Measurements from ENCODE around the gene STX8. TPM values are rescaled to one million over a fixed set of nuclear protein-coding genes. Genes with fewer than 3 reads are reported as not detected.

STX8 gene
- total and polyA plus RNA-seq, 8 donors: 26.9 to 37.4 (median 32.3) TPM

GRCh38 chr17:9237661-9238301 is 337.8 kb downstream of the STX8 start:
- Histone ChIP-seq H3K9me3 (no peaks in the 10 kb centered on the region), H3K4me3 (no peak overlapping the region), H3K4me1 (peaks cover 6 to 15% (median 14%) of the 10 kb centered on the region in 3 donors), H3K36me3 (no peaks in the 10 kb centered on the region), H3K27me3 (no peaks in the 10 kb centered on the region), H3K27ac (no peak overlapping the region)
- FAIRE-seq (no peak), ATAC-seq (no peak), DNase-seq (peak in 1 of 6 donors; percentile 49)
- intact Hi-C loops (cut with DNase I): no loop called here
- TF ChIP-seq, protein P1, sequence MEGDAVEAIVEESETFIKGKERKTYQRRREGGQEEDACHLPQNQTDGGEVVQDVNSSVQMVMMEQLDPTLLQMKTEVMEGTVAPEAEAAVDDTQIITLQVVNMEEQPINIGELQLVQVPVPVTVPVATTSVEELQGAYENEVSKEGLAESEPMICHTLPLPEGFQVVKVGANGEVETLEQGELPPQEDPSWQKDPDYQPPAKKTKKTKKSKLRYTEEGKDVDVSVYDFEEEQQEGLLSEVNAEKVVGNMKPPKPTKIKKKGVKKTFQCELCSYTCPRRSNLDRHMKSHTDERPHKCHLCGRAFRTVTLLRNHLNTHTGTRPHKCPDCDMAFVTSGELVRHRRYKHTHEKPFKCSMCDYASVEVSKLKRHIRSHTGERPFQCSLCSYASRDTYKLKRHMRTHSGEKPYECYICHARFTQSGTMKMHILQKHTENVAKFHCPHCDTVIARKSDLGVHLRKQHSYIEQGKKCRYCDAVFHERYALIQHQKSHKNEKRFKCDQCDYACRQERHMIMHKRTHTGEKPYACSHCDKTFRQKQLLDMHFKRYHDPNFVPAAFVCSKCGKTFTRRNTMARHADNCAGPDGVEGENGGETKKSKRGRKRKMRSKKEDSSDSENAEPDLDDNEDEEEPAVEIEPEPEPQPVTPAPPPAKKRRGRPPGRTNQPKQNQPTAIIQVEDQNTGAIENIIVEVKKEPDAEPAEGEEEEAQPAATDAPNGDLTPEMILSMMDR (IDR thresholded peaks at IDR 0.05): no peak
- WGBS, 2 donors: 92 to 95% methylated on average over 13 of the region's 13 CpGs

DNA sequence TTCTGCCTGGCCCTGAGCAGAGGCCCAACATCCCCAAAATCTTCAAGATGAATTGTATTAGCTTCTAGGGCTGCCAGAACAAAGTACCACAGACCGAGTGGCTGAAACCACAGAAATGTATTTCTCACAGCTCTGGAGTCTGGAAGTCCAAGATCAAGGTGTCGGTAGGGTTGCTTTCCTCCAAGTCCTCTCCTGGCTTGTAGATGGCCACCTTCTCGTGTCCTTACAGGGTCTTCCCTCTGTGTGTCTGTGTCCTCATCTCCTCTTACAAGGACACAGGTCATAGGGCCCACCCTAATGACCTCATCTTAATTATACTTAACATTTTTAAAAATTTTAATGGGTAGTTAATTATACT is 338.6 kb downstream of the STX8 start:
- DNase-seq: no peak
- Histone ChIP-seq H3K9me3 (no peaks in the 10 kb centered on the region), H3K27me3 (no peaks in the 10 kb centered on the region), H3K4me3 (no peak overlapping the region), H3K36me3 (no peaks in the 10 kb centered on the region), H3K27ac (no peak overlapping the region), H3K4me1 (peaks cover 6 to 15% (median 14%) of the 10 kb centered on the region in 3 donors)
- TF ChIP-seq, protein P1 (IDR thresholded peaks at IDR 0.05): no peak
- no peak for FAIRE-seq
- intact Hi-C loops (cut with DNase I): no loop called here
- WGBS, 2 donors: 94 to 99% methylated on average over 3 of the region's 3 CpGs
- ATAC-seq: no peak

GRCh38 chr17:9236286-9237052 is 339.2 kb downstream of the STX8 start:
- no peaks in the 10 kb centered on the region for H3K9me3 ChIP-seq
- no peak overlapping the region for H3K4me3 ChIP-seq
- 75 to 81% methylated on average over 7 of the region's 7 CpGs for WGBS, 2 donors
- DNase-seq (peak in 1 of 6 donors; percentile 44), ATAC-seq (no peak), FAIRE-seq (no peak)
- no peak overlapping the region for H3K27ac ChIP-seq
- H3K4me1 ChIP-seq: peaks cover 6 to 14% (median 12%) of the 10 kb centered on the region in 3 donors
- intact Hi-C loops (cut with DNase I): no loop called here
- H3K36me3 ChIP-seq: no peaks in the 10 kb centered on the region
- no peaks in the 10 kb centered on the region for H3K27me3 ChIP-seq
- TF ChIP-seq, protein P1 (IDR thresholded peaks at IDR 0.05): no peak

- DNase-seq (peak in 1 of 6 donors; percentile 17), ATAC-seq (no peak), FAIRE-seq (no peak)
- Histone ChIP-seq H3K36me3 (no peaks in the 10 kb centered on the region), H3K4me1 (peaks cover 5 to 6% (median 6%) of the 10 kb centered on the region in 3 donors), H3K27ac (no peak overlapping the region), H3K27me3 (no peaks in the 10 kb centered on the region), H3K4me3 (no peak overlapping the region), H3K9me3 (no peaks in the 10 kb centered on the region)
- TF ChIP-seq, protein P1 (IDR thresholded peaks at IDR 0.05): no peak
- 86 to 92% methylated on average over 4 of the region's 4 CpGs for WGBS, 2 donors
- intact Hi-C loops (cut with DNase I): no loop called here
Observed at GRCh38 chr17:9235346-9235745, 340.3 kb downstream of the STX8 start.
